Endothelial cell of umbilical vein (primary cell): ENCODE data around the gene CHSY3. TPM values are rescaled to one million over a fixed set of nuclear protein-coding genes. Genes with fewer than 3 reads are reported as not detected.

Source experiments
- BruUV-seq: library from RNA; stranded (reverse); fragments of 400-500 nt; replicated peaks from 2 replicates; lab custom pipeline; 2021; lab: Mats Ljungman, UMichigan
- CTCF ChIA-PET: fragments of 300-600, 350-600 bp; sonication (Branson Sonifier 250); formaldehyde crosslinking; loops from one replicate; lab custom pipeline; 2021; ENCODE audit warnings: antibody characterized with exemption, inconsistent platforms; lab: Charles Lee
- POLR2A ChIA-PET: fragments of 300-600, 350-600 bp; sonication (Branson Sonifier 250); formaldehyde crosslinking; loops from one replicate; lab custom pipeline; 2021; ENCODE audit warnings: antibody characterized with exemption, inconsistent platforms; lab: Charles Lee
- DNase-seq: peaks from one replicate; pipeline ENCODE4 v3.0.0-alpha.2; 2011; ENCODE audit warnings: low read depth, low spot score
- FAIRE-seq: peaks from 2 replicates; lab custom pipeline; 2011; peaks lifted over from hg19 to GRCh38; lab: Jason Lieb, UNC
- H2AFZ ChIP-seq: 2 replicates; pipeline ENCODE4 v1.6.0; 2012; ENCODE audit warnings: low read depth, low read length, control low read depth, inconsistent platforms
- H3K27ac ChIP-seq: 2 replicates; pipeline ENCODE4 v1.5.1; 2011; ENCODE audit warnings: low read depth, mild to moderate bottlenecking, control low read depth, low read length, moderate library complexity; ENCODE audit not compliant: insufficient read depth
- H3K27me3 ChIP-seq, 2 experiments: 2 replicates each; pipeline versions ENCODE4 v1.6.0 to v1.6.1; 2011; ENCODE audit warnings: low read length in 2 of 2, mixed read lengths in 1 of 2; ENCODE audit not compliant: control insufficient read depth in 2 of 2, insufficient read depth in 2 of 2
- H3K36me3 ChIP-seq, 2 experiments: 2 replicates in 1 of 2; 3 replicates in 1 of 2; pipeline ENCODE4 v1.5.1; 2011; ENCODE audit warnings: low read length in 2 of 2, mild to moderate bottlenecking in 1 of 2, moderate library complexity in 1 of 2; ENCODE audit not compliant: control insufficient read depth in 2 of 2, insufficient read depth in 2 of 2; ENCODE audit errors: extremely low read depth in 1 of 2
- H3K4me1 ChIP-seq: 3 replicates; pipeline ENCODE4 v1.5.1; 2011; ENCODE audit warnings: mild to moderate bottlenecking, low read length; ENCODE audit not compliant: control insufficient read depth, insufficient read depth; ENCODE audit errors: extremely low read depth
- H3K4me2 ChIP-seq: 2 replicates; pipeline ENCODE4 v1.6.1; 2011; ENCODE audit warnings: low read length, control low read depth, mixed read lengths; ENCODE audit not compliant: insufficient read depth
- H3K4me3 ChIP-seq, 3 experiments: fragments of 200-600 bp in 1 of 3; sonication (generic), shearing (Covaris generic) in 1 of 3; replicated peaks in 1 of 3; 2 replicates each; pipeline ENCODE4 v1.5.1; 2011 to 2016; ENCODE audit warnings: control low read depth in 3 of 3, low read length in 3 of 3, mild to moderate bottlenecking in 2 of 3, inconsistent platforms in 1 of 3, low read depth in 1 of 3, moderate library complexity in 1 of 3; ENCODE audit not compliant: insufficient read depth in 1 of 3
- H3K79me2 ChIP-seq: 2 replicates; pipeline ENCODE4 v1.6.0; 2012; ENCODE audit warnings: low read length, inconsistent platforms; ENCODE audit not compliant: control insufficient read depth, insufficient read depth
- H3K9ac ChIP-seq: replicated peaks from 2 replicates; pipeline ENCODE3; 2011; ENCODE audit warnings: low read length, control low read depth; ENCODE audit not compliant: insufficient read depth; ENCODE audit errors: extremely low read depth
- H3K9me1 ChIP-seq: replicated peaks from 3 replicates; pipeline ENCODE4 v1.6.0; 2011; ENCODE audit warnings: mild to moderate bottlenecking, low read length; ENCODE audit not compliant: control insufficient read depth, insufficient read depth; ENCODE audit errors: extremely low read depth
- H3K9me3 ChIP-seq: replicated peaks from 2 replicates; pipeline ENCODE4 v1.5.1; 2012; ENCODE audit warnings: low read length, inconsistent platforms; ENCODE audit not compliant: control insufficient read depth, insufficient read depth
- H4K20me1 ChIP-seq: replicated peaks from 2 replicates; pipeline ENCODE3; 2011; ENCODE audit warnings: mild to moderate bottlenecking, low read length; ENCODE audit not compliant: control insufficient read depth, insufficient read depth; ENCODE audit errors: extremely low read depth
- CTCF ChIP-seq, 2 donors: IDR thresholded peaks; 1 replicate in 1 of 2; 2 replicates in 1 of 2; pipeline ENCODE4 v1.5.1; 2011; ENCODE audit warnings: low read length in 2 of 2, mild to moderate bottlenecking in 2 of 2, moderate library complexity in 2 of 2, control low read depth in 1 of 2, inconsistent platforms in 1 of 2, low read depth in 1 of 2; ENCODE audit not compliant: insufficient read depth in 1 of 2; ENCODE audit errors: extremely low read depth in 1 of 2
- EZH2 ChIP-seq: IDR thresholded peaks from 2 replicates; pipeline ENCODE4 v1.6.1; 2012; ENCODE audit warnings: borderline replicate concordance, low read depth, mild to moderate bottlenecking, moderate library complexity, low read length, inconsistent platforms; ENCODE audit not compliant: severe bottlenecking
- FOS ChIP-seq: IDR thresholded peaks from 2 replicates; pipeline ENCODE4 v1.6.1; 2011; ENCODE audit warnings: mild to moderate bottlenecking, low read length, moderate library complexity, borderline replicate concordance; ENCODE audit not compliant: insufficient read depth
- GATA2 ChIP-seq: IDR thresholded peaks from 2 replicates; pipeline ENCODE4 v1.7.0; 2011; ENCODE audit warnings: low read depth, mild to moderate bottlenecking, moderate library complexity, mixed read lengths, low read length; ENCODE audit not compliant: insufficient read length, insufficient read depth
- JUN ChIP-seq: IDR thresholded peaks from 2 replicates; pipeline ENCODE4 v1.6.1; 2011; ENCODE audit warnings: borderline replicate concordance, low read depth; ENCODE audit not compliant: insufficient read length, insufficient read depth
- MAX ChIP-seq: IDR thresholded peaks from 2 replicates; pipeline ENCODE4 v1.6.1; 2011; ENCODE audit not compliant: insufficient read depth, insufficient read length
- MYC ChIP-seq: IDR thresholded peaks from one replicate; pipeline ENCODE4 v1.6.1; 2011; ENCODE audit warnings: mild to moderate bottlenecking, low read depth, low read length
- POLR2A ChIP-seq: IDR thresholded peaks from 2 replicates; pipeline ENCODE4 v1.6.1; 2012; ENCODE audit warnings: low read depth, mild to moderate bottlenecking, control low read depth, low read length
- POLR2AphosphoS5 ChIP-seq: IDR thresholded peaks from 2 replicates; pipeline ENCODE4 v1.6.1; 2012; ENCODE audit warnings: low read depth, mild to moderate bottlenecking, control low read depth, low read length, moderate library complexity; ENCODE audit not compliant: insufficient read depth
- dilution Hi-C: fragments of 300-500 bp; cut with MboI; formaldehyde crosslinking; loops from one replicate; pipeline ENCODE4 v1.15.0; 2019; ENCODE audit warnings: low sequenced_read_pairs; ENCODE audit not compliant: extremely low pct_ligation_motif_present
- intact Hi-C: fragments of 100-400 bp; cut with micrococcal nuclease; formaldehyde crosslinking; loops from one replicate; pipeline ENCODE4 v1.10.0; 2022
- polyA plus RNA-seq, 4 experiments: library from polyadenylated mRNA; depleted of rRNA in 3 of 4; stranded (reverse) in 3 of 4; unstranded in 1 of 4; fragments of >200 nt; gene quantifications; 2 replicates each; pipeline versions ENCODE4 v1.2.1 to v1.2.3, GENCODE V29; 2011 to 2012; ENCODE audit warnings: missing spikeins in 1 of 4
- total RNA-seq: library from RNA; stranded (reverse); gene quantifications from 2 replicates; pipeline ENCODE4 v1.2.3, GENCODE V29; 2021

The CHSY3 gene
- total and polyA plus RNA-seq, 2 donors (not counting 3 experiments of a cell fraction or from before 2014, with no cell fraction given): 2.2 to 8.4 TPM

DNA sequence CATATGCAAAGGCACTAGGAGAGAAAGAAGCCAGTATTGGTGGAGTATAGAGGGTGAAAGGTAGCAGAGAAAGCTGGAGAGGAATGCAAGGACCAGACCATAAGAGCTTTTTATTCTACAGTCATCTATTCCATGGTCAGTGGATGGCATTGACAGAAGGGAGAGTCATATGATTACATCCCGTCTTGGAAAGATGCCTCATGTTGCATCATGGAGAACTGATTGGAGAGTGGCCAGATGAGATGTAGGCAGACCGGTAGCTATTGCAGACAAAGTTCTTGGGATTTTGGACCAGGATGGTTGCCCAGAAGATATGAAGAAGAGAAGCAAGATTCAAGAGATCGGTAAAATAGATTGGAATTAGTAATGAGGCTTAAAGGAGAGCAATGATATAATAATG, 260.7 kb downstream of the CHSY3 start:
- H3K4me1 ChIP-seq: no peaks in the 10 kb centered on the region
- FAIRE-seq (no peak), DNase-seq (no peak)
- POLR2A ChIA-PET: no interaction called here
- no peak overlapping the region for H3K27ac ChIP-seq
- no peak for TF ChIP-seq POLR2A
- no peak for TF ChIP-seq FOS
- no peak for TF ChIP-seq CTCF (IDR thresholded peaks at IDR 0.05; ENCODE audit: extremely low read depth in 1 of 2, insufficient read depth in 1 of 2, low read depth in 1 of 2, low read length in 2 of 2)
- no peak for TF ChIP-seq MAX
- no peak for TF ChIP-seq POLR2AphosphoS5
- TF ChIP-seq GATA2: no peak
- TF ChIP-seq EZH2: no peak
- TF ChIP-seq JUN: no peak
- no peak for TF ChIP-seq MYC
- no peaks in the 10 kb centered on the region for H3K9me1 ChIP-seq
- no peak overlapping the region for H3K9ac ChIP-seq
- no peak overlapping the region for H3K4me3 ChIP-seq
- no peak overlapping the region for H3K4me2 ChIP-seq
- H3K36me3 ChIP-seq: no peaks in the 10 kb centered on the region
- BruUV-seq: no TSS peak
- H3K27me3 ChIP-seq: no peaks in the 10 kb centered on the region
- no peaks in the 10 kb centered on the region for H3K79me2 ChIP-seq
- CTCF ChIA-PET: interaction anchor here (1.4 kb wide), 1 partner anchor 23 kb away, joined by 3 read pairs; no protein-coding TSS in a partner anchor
- H4K20me1 ChIP-seq: no peaks in the 10 kb centered on the region
- intact Hi-C loops: no loop called here
- no peak overlapping the region for H2AFZ ChIP-seq
- dilution Hi-C loops: no loop called here
- no peaks in the 10 kb centered on the region for H3K9me3 ChIP-seq
